ENCODE data around the gene EMD. TPM values are rescaled to one million over a fixed set of nuclear protein-coding genes. Genes with fewer than 3 reads are reported as not detected.

Gene EMD
- total RNA-seq = 10 to 100 TPM; 27.5 to 42.0 TPM

DNA sequence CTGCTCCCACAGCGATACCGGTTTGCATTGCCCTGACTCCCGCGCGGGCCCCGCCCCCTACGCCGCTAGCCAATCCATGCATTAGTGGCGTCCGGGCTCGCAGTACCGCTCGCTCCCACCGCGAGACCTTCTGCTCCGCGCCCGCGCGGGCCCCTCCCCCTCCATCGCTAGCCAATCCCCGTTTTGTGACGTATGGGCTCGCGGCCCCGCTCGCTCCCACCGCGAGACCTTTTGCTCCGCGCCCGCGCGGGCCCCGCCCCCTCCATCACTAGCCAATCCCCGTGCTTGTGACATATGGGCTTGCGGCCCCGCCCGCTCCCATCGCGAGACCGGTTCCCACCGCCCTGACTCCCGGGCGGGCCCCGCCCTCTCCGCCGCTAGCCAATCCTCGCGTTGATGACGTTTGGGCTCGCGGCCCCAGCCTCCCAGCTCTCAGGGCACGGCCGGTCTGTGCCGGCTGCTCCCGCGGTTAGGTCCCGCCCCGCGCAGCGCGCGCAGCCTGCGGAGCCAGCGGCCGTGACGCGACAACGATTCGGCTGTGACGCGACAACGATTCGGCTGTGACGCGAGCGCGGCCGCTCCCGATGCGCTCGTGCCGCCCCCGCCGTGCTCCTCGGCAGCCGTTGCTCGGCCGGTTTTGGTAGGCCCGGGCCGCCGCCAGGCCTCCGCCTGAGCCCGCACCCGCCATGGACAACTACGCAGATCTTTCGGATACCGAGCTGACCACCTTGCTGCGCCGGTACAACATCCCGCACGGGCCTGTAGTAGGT, at the start of gene EMD:
TSS of gene EMD (plus strand) at position 497 of the 770 bp plus-strand sequence. CDS start at position 687, 190 bp downstream.

DNA sequence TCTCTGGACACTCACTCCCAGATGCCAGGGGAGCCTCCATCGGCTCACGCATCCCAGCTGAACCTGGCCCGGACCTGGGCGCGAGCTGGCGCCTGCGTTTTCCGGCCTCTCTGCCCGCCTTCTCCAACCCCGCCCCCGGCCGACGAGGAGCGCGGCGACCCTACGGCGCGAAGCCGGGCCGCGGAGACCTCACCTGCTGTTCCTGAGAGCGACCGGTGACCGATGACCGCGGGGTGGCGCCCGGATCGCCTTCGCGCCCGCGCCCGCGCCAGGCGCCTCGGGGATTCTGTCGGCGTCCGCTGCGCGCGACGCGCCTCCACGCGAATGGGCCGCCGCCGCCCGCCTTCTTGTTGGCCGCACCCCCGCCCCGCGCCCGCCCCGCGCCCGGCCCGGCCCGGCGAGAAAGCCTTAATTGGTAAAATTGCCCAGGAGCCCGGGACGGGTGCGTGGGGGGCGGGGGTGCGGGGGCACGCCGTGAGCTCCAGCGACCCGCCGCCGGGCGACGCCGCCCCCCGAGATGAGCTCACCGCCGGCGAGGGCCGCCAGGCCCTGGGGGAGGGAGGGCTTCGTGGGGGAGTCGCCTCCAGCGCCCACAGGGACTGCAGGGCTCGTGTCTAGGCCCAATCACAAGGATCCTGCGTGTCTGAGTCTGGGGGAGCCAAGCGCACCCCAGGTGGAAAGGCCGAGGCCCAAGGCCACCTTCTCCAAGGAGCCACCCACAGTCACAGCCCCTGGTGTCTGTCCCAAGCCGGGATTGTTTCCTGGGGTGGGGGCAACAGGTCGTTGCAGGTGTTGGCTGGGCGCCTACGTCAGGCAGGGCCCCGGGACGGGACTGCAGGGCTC, 4.6 kb upstream of the EMD start, which contains the start of gene FLNA:
TSS of gene FLNA (minus strand) at position 322 of the 843 bp plus-strand sequence. CDS start 3,389 bp downstream, outside the sequence.

DNA sequence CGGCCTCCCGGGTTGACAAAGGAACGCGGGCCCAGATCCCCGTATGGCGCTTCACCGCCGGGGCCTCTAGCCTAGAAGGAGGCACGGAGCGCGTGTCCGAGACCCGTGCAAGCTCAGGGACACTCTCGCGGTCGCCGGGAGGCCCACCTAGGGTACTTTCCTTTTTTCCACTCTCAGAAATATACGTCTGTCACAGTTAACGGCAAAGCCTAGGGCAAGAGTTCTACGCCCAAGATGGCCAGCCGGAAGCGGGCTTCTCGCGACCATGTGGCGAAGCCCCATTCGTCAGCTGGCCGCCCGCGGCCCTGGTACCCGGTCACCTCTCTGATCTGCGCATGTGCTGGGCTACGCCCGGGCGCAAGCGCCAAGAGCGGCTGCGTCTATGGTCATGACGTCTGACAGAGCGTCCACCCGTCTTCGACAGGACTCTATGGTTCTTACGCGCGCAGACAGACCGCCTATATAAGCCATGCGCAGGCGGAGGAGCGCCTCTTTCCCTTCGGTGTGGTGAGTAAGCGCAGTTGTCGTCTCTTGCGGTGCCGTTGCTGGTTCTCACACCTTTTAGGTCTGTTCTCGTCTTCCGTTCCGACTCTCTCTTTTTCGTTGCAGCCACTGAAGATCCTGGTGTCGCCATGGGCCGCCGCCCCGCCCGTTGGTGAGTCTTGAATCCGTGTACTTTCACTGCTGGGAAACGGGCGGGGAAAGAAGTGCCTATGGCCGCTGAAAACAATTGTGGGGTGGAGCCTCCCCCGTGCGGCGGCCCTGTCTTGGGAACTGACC, 19.0 kb downstream of the EMD start, which contains the start of gene RPL10:
TSS of gene RPL10 (plus strand) at position 490 of the 780 bp plus-strand sequence. CDS start at position 633, 143 bp downstream.

DNA sequence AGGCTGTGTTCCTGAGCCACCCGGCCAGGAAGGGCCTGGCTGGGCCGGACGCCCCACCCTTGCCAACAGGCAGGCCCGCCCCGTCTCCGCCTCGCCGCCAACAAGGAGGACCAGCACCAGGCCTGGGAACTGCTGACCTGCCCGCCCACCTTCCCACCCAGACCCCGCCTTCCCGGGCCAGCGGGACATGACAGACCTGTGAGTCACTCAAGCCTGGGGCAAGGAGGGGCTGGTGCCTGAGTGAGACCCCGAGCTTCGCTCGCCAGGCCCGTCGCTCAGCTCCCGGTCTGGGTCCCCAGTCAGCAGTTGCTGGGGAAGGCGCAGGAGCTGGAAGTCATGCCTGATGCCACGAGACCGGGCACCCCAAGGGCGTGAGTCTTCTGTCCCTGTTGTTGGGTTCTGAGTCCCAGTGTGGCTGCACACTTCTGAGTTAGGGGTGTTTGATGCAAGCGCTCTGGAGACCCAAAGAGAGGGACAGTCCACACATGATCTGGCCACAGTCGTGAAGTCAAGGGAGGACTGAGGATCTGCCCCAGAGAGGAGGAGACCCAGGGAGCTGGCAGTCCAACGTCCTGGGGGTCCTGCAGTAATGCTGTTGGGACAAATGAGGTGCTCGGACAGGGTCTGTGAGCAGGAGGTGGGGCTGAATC, 30.3 kb downstream of the EMD start, which contains the start of gene DNASE1L1:
TSS of gene DNASE1L1 (minus strand) at position 33 of the 650 bp plus-strand sequence. CDS start 3,686 bp downstream, outside the sequence.

DNA sequence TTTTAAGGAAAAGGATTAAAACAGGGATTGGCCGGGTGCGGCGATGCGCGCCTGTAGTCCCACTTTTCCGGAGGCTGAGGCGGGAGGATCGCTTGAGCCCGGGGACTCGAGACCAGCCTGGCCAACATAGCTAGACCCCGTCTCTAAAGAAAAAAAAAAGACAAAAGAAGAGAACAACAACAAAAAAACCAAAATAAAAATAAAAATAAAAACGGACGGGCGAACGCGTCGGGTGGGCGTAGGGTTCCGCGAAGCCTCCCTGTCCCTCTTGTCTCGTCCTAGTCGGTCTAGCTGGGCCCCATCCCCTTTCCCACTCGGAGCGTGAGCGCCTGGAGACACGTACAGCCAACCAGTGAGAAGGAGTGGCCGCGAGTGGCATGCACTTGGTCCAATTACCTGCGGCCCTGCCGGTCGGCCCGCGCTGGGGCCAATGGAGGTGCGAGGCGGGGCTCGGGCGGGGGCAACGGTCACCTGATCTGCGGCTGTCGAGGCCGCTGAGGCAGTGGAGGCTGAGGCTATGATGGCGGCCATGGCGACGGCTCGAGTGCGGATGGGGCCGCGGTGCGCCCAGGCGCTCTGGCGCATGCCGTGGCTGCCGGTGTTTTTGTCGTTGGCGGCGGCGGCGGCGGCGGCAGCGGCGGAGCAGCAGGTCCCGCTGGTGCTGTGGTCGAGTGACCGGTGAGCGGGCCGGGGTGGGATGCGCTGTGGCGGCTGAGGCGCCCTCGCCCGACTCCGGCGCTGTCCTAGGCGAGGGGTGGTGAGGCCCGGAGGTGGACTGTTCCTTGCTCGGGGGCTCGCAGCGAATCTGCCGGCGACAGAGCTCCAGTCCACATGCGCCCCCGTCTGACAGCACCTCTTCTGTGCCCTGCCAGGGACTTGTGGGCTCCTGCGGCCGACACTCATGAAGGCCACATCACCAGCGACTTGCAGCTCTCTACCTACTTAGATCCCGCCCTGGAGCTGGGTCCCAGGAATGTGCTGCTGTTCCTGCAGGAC, 49.4 kb downstream of the EMD start, which contains the start of gene ATP6AP1:
TSS of gene ATP6AP1 (plus strand) at position 502 of the 996 bp plus-strand sequence. CDS start at position 518, 16 bp downstream.

Small RNAs within 50 kb of the gene (small RNA-seq; reads per million reads assigned to genes)
- gene SNORA70 = 0 reads per million in 2 donors

Other genes with a start within 250 kb of the EMD start
- not detected for gene OPN1LW, start 235.1 kb upstream of the EMD start, total RNA-seq
- not detected for gene OPN1MW, start 196.7 kb upstream of the EMD start, total RNA-seq
- gene OPN1MW2, start 159.5 kb upstream of the EMD start, total RNA-seq = not detected
- not detected for gene OPN1MW3, start 121.7 kb upstream of the EMD start, total RNA-seq
- gene TEX28, start 84.2 kb upstream of the EMD start, total RNA-seq = not detected
- gene TKTL1, start 83.5 kb upstream of the EMD start, total RNA-seq = not detected
- 100 to 1,000 TPM; 765 to 976 TPM for gene FLNA, start 4.7 kb upstream of the EMD start, total RNA-seq
- gene RPL10, start 19.1 kb downstream of the EMD start, total RNA-seq = 1,000 to 10,000 TPM in 1 of 2 donors, 100 to 1,000 TPM in 1; 813 to 1,193 TPM
- 10 to 100 TPM; 28.6 to 31.3 TPM for gene DNASE1L1, start 30.0 kb downstream of the EMD start, total RNA-seq
- gene TAFAZZIN, start 32.2 kb downstream of the EMD start, total RNA-seq = 10 to 100 TPM; 27.0 to 29.6 TPM
- 100 to 1,000 TPM in 1 of 2 donors, 10 to 100 TPM in 1; 76.6 to 118 TPM for gene ATP6AP1, start 49.4 kb downstream of the EMD start, total RNA-seq
- 100 to 1,000 TPM in 1 of 2 donors, 10 to 100 TPM in 1; 98.1 to 105 TPM for gene GDI1, start 57.9 kb downstream of the EMD start, total RNA-seq
- 10 to 100 TPM; 29.0 to 37.2 TPM for gene FAM50A, start 64.8 kb downstream of the EMD start, total RNA-seq
- 1 to 10 TPM; 1.7 to 8.3 TPM for gene PLXNA3, start 79.0 kb downstream of the EMD start, total RNA-seq
- gene LAGE3, start 100.0 kb downstream of the EMD start, total RNA-seq = 10 to 100 TPM; 25.5 to 33.6 TPM
- gene UBL4A, start 107.3 kb downstream of the EMD start, total RNA-seq = 10 to 100 TPM; 36.1 to 59.6 TPM
- gene SLC10A3, start 111.3 kb downstream of the EMD start, total RNA-seq = 10 to 100 TPM in 1 of 2 donors, 1 to 10 TPM in 1; 5.2 to 10.7 TPM
- 10 to 100 TPM; 20.6 to 21.7 TPM for gene FAM3A, start 136.9 kb downstream of the EMD start, total RNA-seq
- gene G6PD, start 167.6 kb downstream of the EMD start, total RNA-seq = 100 to 1,000 TPM; 145 to 171 TPM
- 10 to 100 TPM; 12.0 to 15.3 TPM for gene IKBKG, start 168.3 kb downstream of the EMD start, total RNA-seq
- not detected for gene CTAG1A, start 205.8 kb downstream of the EMD start, total RNA-seq
- not detected for gene CTAG1B, start 240.0 kb downstream of the EMD start, total RNA-seq

All from melanocyte of skin (primary cell).